DOHH2 (cell line): ENCODE measurements around the gene CLCA1.

ENCODE experiments used
- H3F3A ChIP-seq: fragments of 200-600 bp; sonication (generic), shearing (Covaris generic); 2 replicates; pipeline ENCODE4 v1.6.0; 2016; ENCODE audit warnings: antibody characterized with exemption, mild to moderate bottlenecking; ENCODE audit not compliant: control insufficient read depth, insufficient read depth
- H3K27ac ChIP-seq: fragments of 200-600 bp; sonication (generic); 2 replicates; pipeline ENCODE4 v1.5.1; 2014; ENCODE audit warnings: low read depth, mild to moderate bottlenecking, low read length, moderate library complexity
- H3K27me3 ChIP-seq: fragments of 200-600 bp; sonication (generic); 2 replicates; pipeline ENCODE4 v1.6.1; 2014; ENCODE audit warnings: mild to moderate bottlenecking, low read length, mixed read lengths; ENCODE audit not compliant: control insufficient read depth
- H3K36me3 ChIP-seq: fragments of 200-600 bp; sonication (generic); 2 replicates; pipeline ENCODE4 v1.6.1; 2014; ENCODE audit warnings: mild to moderate bottlenecking, low read length, moderate library complexity, mixed read lengths; ENCODE audit not compliant: control insufficient read depth
- H3K4me1 ChIP-seq: fragments of 200-600 bp; sonication (generic); 2 replicates; pipeline ENCODE4 v1.6.1; 2014; ENCODE audit warnings: mild to moderate bottlenecking, low read length, mixed read lengths; ENCODE audit not compliant: control insufficient read depth
- H3K4me2 ChIP-seq: fragments of 200-600 bp; sonication (generic); 2 replicates; pipeline ENCODE4 v1.6.0; 2014; ENCODE audit warnings: mild to moderate bottlenecking, low read length, moderate library complexity
- H3K4me3 ChIP-seq: fragments of 200-600 bp; sonication (generic); 2 replicates; pipeline ENCODE4 v1.5.1; 2014; ENCODE audit warnings: mild to moderate bottlenecking, low read length, mixed read lengths
- H3K79me2 ChIP-seq: fragments of 200-600 bp; sonication (generic); 2 replicates; pipeline ENCODE4 v1.6.1; 2014; ENCODE audit warnings: mild to moderate bottlenecking, low read length, mixed read lengths; ENCODE audit not compliant: control insufficient read depth
- H3K9me2 ChIP-seq: fragments of 200-600 bp; sonication (generic); replicated peaks from 2 replicates; pipeline ENCODE4 v1.6.1; 2014; ENCODE audit warnings: mild to moderate bottlenecking, low read length, mixed read lengths; ENCODE audit not compliant: control insufficient read depth
- H3K9me3 ChIP-seq: fragments of 200-600 bp; sonication (generic); 2 replicates; pipeline ENCODE4 v1.6.1; 2014; ENCODE audit warnings: antibody characterized with exemption, low read length, mixed read lengths; ENCODE audit not compliant: control insufficient read depth, insufficient read depth
- H4K20me1 ChIP-seq: fragments of 200-600 bp; sonication (generic); 2 replicates; pipeline ENCODE4 v1.6.0; 2014; ENCODE audit warnings: low read depth, mild to moderate bottlenecking, antibody characterized with exemption, low read length, moderate library complexity; ENCODE audit not compliant: control insufficient read depth, insufficient read depth
- EZH2phosphoT487 ChIP-seq: fragments of 200-600 bp; sonication (generic); IDR thresholded peaks from 2 replicates; pipeline ENCODE4 v1.6.1; 2017; ENCODE audit warnings: borderline replicate concordance, mild to moderate bottlenecking, antibody characterized with exemption, low read length, moderate library complexity, mixed read lengths
- TF ChIP-seq, protein P1 (sequence below): fragments of 200-600 bp; sonication (generic); IDR thresholded peaks from one replicate; pipeline ENCODE4 v1.5.1; 2014; ENCODE audit warnings: antibody characterized with exemption, mild to moderate bottlenecking, low read depth, low read length; ENCODE audit not compliant: poor library complexity, severe bottlenecking

CLCA1 gene

DNA sequence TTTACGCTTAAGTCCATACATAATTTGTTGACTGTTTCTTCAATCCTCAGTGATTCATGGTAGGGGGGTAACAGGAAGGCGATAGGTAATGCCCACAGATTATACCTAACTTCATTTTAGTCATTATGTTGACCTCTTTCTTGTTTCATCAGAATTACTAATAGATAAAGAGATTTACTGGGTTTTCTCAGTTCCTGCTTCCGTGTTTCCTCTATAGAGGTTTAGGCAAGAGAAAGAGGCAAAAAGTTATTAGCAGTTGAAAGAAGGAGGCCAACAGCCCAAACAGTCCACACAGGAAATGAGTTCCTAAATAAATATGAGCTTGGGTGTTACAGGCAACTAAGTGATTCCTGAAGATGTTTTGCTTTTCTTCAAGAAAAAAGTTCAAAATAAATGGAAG lies 17.9 kb upstream of the CLCA1 start:
- TF ChIP-seq, protein P1, sequence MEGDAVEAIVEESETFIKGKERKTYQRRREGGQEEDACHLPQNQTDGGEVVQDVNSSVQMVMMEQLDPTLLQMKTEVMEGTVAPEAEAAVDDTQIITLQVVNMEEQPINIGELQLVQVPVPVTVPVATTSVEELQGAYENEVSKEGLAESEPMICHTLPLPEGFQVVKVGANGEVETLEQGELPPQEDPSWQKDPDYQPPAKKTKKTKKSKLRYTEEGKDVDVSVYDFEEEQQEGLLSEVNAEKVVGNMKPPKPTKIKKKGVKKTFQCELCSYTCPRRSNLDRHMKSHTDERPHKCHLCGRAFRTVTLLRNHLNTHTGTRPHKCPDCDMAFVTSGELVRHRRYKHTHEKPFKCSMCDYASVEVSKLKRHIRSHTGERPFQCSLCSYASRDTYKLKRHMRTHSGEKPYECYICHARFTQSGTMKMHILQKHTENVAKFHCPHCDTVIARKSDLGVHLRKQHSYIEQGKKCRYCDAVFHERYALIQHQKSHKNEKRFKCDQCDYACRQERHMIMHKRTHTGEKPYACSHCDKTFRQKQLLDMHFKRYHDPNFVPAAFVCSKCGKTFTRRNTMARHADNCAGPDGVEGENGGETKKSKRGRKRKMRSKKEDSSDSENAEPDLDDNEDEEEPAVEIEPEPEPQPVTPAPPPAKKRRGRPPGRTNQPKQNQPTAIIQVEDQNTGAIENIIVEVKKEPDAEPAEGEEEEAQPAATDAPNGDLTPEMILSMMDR, result no peak
- TF ChIP-seq EZH2phosphoT487, result no peak
- H3K4me2 ChIP-seq, result no peak overlapping the region
- H3K4me3 ChIP-seq, result no peak overlapping the region
- no peaks in the 10 kb centered on the region for H3K36me3 ChIP-seq
- H3K27ac ChIP-seq, result no peak overlapping the region
- no peaks in the 10 kb centered on the region for H3K79me2 ChIP-seq
- no peaks in the 10 kb centered on the region for H3F3A ChIP-seq
- H3K27me3 ChIP-seq, result no peaks in the 10 kb centered on the region
- no peaks in the 10 kb centered on the region for H3K9me3 ChIP-seq
- H4K20me1 ChIP-seq, result no peaks in the 10 kb centered on the region; the same call in 1 of the 2 replicates
- no peaks in the 10 kb centered on the region for H3K9me2 ChIP-seq
- no peaks in the 10 kb centered on the region for H3K4me1 ChIP-seq

DNA sequence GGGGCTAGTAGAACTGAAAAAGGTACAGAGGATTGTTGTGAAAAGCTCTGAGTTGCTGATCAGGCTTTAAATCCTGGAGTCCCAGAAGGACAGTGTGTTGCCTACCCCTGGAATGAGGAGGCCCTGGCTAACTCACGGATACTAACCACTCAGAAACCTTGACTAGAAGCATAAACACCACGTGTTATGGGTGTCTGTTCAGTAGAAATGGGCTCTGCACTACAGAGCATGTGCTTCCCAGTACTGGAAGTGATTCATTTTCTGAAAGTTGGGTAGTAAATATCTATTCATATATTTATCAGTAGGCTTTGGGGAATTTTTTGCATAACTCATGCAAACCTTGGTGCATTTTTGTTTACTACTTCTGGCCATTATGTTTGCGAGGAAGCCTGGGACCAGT lies 15.1 kb upstream of the CLCA1 start:
- Histone ChIP-seq H3F3A (no peaks in the 10 kb centered on the region), H3K27ac (no peak overlapping the region), H3K79me2 (no peaks in the 10 kb centered on the region), H3K4me3 (no peak overlapping the region), H3K9me3 (no peaks in the 10 kb centered on the region), H4K20me1 (no peaks in the 10 kb centered on the region), H3K4me1 (no peaks in the 10 kb centered on the region), H3K36me3 (no peaks in the 10 kb centered on the region), H3K4me2 (no peak overlapping the region), H3K27me3 (peaks cover 6% of the 10 kb centered on the region), H3K9me2 (no peaks in the 10 kb centered on the region)
- TF ChIP-seq, protein P1, result no peak

DNA sequence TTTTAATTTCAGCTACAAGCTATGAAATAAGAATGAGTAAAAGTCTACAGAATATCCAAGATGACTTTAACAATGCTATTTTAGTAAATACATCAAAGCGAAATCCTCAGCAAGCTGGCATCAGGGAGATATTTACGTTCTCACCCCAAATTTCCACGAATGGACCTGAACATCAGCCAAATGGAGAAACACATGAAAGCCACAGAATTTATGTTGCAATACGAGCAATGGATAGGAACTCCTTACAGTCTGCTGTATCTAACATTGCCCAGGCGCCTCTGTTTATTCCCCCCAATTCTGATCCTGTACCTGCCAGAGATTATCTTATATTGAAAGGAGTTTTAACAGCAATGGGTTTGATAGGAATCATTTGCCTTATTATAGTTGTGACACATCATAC lies 13.7 kb upstream of the CLCA1 start:
- Histone ChIP-seq H3K9me3 (no peaks in the 10 kb centered on the region), H3K4me3 (no peak overlapping the region), H3K4me1 (no peaks in the 10 kb centered on the region), H3K27ac (no peak overlapping the region), H4K20me1 (no peaks in the 10 kb centered on the region), H3K4me2 (no peak overlapping the region), H3K79me2 (no peaks in the 10 kb centered on the region), H3K27me3 (peaks cover 6% of the 10 kb centered on the region), H3F3A (no peaks in the 10 kb centered on the region), H3K9me2 (no peaks in the 10 kb centered on the region), H3K36me3 (no peaks in the 10 kb centered on the region)
- TF ChIP-seq, protein P1, result no peak
- TF ChIP-seq EZH2phosphoT487, result no peak

DNA sequence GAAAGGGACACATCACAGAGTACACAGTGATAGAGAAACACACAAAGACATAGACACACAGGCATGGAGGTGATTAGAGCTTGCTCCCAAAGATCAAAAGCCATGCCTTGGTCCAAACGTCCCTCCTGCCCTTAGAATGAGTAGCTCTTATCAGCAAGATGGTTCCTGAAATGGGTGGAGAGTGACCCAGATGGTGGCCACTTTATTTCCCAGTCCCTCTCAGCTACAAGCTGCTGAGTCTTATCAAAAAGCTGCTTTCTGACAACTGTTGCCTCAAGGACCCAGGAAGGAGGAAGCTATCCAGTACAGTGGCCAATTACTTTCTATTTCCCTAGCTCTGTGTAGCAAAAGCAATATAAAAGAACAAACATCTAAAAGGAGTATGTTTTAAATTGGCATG lies 7.7 kb upstream of the CLCA1 start:
- H3K27me3 ChIP-seq, result peaks cover 6% of the 10 kb centered on the region
- no peaks in the 10 kb centered on the region for H3K9me2 ChIP-seq
- no peak overlapping the region for H3K4me2 ChIP-seq
- H3K4me3 ChIP-seq, result no peak overlapping the region
- H3K27ac ChIP-seq, result no peak overlapping the region
- H3K9me3 ChIP-seq, result no peaks in the 10 kb centered on the region
- no peaks in the 10 kb centered on the region for H3F3A ChIP-seq
- H4K20me1 ChIP-seq, result no peaks in the 10 kb centered on the region
- H3K79me2 ChIP-seq, result no peaks in the 10 kb centered on the region
- H3K4me1 ChIP-seq, result no peaks in the 10 kb centered on the region
- H3K36me3 ChIP-seq, result no peaks in the 10 kb centered on the region
- TF ChIP-seq, protein P1, result no peak
- TF ChIP-seq EZH2phosphoT487, result no peak
